GM12872 (cell line): ENCODE measurements around the gene COLQ.

Source experiments
- TF ChIP-seq, protein P1 (sequence below): IDR thresholded peaks from 3 replicates; pipeline ENCODE4 v1.5.1; 2011; ENCODE audit warnings: low read depth, mild to moderate bottlenecking, low read length, moderate library complexity; ENCODE audit not compliant: insufficient read depth

Gene COLQ

DNA sequence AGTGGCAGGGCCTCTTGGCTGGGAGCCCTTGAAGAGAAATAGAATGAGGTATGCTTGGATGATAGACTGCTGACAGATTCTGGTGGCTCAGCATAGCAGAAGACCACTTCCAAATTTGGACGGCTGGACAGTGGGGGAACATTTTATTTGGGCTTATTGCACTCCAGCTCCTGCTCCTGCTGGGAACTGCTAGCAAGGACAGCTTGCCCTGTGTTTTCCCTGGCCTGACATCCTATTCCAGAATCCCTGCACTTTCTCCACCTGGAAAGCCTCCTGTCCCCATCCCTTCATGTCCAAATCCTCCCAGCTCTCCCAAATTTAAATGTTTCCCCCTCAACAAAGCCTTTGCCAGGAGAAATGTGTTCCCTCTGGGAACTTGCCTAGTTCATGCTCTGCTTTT lies 9.8 kb upstream of the COLQ start:
- TF ChIP-seq, protein P1, sequence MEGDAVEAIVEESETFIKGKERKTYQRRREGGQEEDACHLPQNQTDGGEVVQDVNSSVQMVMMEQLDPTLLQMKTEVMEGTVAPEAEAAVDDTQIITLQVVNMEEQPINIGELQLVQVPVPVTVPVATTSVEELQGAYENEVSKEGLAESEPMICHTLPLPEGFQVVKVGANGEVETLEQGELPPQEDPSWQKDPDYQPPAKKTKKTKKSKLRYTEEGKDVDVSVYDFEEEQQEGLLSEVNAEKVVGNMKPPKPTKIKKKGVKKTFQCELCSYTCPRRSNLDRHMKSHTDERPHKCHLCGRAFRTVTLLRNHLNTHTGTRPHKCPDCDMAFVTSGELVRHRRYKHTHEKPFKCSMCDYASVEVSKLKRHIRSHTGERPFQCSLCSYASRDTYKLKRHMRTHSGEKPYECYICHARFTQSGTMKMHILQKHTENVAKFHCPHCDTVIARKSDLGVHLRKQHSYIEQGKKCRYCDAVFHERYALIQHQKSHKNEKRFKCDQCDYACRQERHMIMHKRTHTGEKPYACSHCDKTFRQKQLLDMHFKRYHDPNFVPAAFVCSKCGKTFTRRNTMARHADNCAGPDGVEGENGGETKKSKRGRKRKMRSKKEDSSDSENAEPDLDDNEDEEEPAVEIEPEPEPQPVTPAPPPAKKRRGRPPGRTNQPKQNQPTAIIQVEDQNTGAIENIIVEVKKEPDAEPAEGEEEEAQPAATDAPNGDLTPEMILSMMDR, result no peak

- TF ChIP-seq, protein P1, result no peak
These were observed 7.5 kb upstream of the COLQ start for GRCh38 chr3:15528854-15529537.

GRCh38 chr3:15527031-15527459 lies 5.5 kb upstream of the COLQ start:
- TF ChIP-seq, protein P1, result peak; percentile 57

DNA sequence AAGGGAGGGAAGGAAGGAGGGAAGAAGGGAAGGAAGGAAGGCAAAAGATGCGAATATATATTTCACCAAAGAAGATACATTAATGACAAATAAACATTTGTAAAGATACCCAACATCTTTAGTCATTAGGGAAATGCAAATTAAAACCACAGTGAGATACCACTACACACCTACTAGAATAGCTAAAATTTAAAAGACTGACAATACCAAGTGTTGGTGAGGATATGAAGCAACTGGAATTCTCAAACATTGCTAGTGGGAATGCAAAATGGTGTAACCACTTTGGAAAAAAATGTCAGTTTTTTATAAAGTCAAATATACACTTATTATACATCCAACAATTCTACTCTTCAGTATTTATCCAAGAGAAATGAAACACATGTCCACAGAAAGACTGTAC lies 4.3 kb upstream of the COLQ start:
- TF ChIP-seq, protein P1, result no peak

DNA sequence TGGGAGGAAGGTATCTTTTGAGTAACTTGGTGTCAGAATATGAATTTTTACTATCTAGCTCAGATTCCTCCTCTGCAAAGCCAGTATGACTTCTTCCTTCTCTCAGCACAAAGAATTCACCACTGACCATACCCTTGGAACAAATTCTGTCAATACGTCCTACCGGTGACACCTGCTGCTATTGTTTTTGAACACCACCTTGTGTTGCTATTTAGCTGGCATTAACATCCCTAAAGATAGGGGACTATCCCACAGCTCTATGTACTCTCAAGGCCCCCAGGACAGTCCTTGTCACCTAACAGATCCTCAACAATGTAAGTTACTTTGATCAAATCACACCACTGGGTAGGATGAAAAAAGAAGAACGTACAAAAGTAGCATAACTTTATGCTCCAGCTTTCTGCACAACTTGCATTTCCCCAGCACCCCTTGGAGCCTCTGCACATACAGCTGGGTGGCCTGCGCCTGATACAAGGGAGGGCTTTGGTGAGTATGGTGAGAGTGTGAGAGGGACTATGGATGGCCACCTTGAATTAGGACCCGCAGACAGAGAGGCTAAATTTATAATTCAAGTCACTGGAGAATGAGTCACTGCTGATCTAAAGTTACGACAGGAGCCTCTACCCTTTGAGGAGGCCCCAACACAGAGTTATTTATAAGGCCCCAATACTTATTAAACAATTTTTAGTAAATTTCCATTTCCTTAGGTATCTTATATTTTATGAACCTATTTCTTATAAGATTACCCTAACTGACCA lies 2.3 kb upstream of the COLQ start:
- TF ChIP-seq, protein P1, result no peak

- TF ChIP-seq, protein P1, result no peak
These were observed 510 bp upstream of the COLQ start for GRCh38 chr3:15522016-15522415.

- TF ChIP-seq, protein P1, result no peak
These were observed 518 bp downstream of the COLQ start for GRCh38 chr3:15520804-15521572.
